Ovary (tissue), 3 donors: ENCODE measurements around the gene CPLANE2.
"Not testable (repeated sequence)": the region's sequence is repeated elsewhere in the genome, so short reads cannot be mapped to it uniquely, and the experiment has no call there.

ENCODE experiments used
- CTCF ChIP-seq, 3 donors: fragments of 450-650 bp in 2 of 3; fragments of 200-600 bp in 1 of 3; IDR thresholded peaks; one replicate each; pipeline versions ENCODE4 v1.5.1 to v1.8.0; 2016 to 2022; ENCODE audit warnings: antibody characterized with exemption in 3 of 3, mild to moderate bottlenecking in 1 of 3
- EP300 ChIP-seq: sonication (generic); formaldehyde crosslinking; IDR thresholded peaks from one replicate; pipeline ENCODE4 v1.6.1; 2017; ENCODE audit warnings: antibody characterized with exemption
- POLR2A ChIP-seq: fragments of 450-650 bp; IDR thresholded peaks from one replicate; pipeline ENCODE4 v1.6.1; 2017; ENCODE audit warnings: antibody characterized with exemption, mild to moderate bottlenecking, moderate library complexity
- donor health status: DM: no; HTN: no; CAD: no.

DNA sequence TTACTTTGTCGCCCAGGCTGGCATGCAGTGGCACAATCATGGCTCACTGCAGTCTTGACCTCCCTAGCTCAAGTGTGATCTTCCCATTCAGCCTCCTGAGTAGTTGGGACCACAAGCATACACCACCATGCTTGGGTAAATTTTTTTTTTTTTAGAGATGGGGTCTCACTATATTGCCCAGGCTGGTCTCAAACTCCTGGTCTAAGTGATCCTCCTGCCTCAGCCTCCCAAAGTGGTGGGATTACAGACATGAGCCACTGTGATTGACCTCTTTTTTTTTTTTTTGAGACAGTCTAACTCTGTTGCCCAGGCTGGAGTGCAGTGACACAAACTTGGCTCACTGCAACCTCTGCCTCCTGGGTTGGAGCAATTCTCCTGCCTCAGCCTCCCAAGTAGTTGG is 9.3 kb upstream of the CPLANE2 start:
- not testable (repeated sequence) for TF ChIP-seq POLR2A; CTCF (IDR thresholded peaks at IDR 0.05); EP300
